NCI-H2171 treated with DMSO at 0.1 percent for 48 hours (cell line): ENCODE data around the gene SEMA4D.

Experiments
- DNase-seq: peaks from one replicate; lab custom pipeline; 2025; lab: John Stamatoyannopoulos, UW

The SEMA4D gene

GRCh38 chr9:89430995-89431394, 66.9 kb downstream of the SEMA4D start:
- no peak for DNase-seq

GRCh38 chr9:89428901-89429890, 68.7 kb downstream of the SEMA4D start:
- no peak for DNase-seq

GRCh38 chr9:89428222-89428761, 69.6 kb downstream of the SEMA4D start:
- no peak for DNase-seq

GRCh38 chr9:89427621-89428221, 70.2 kb downstream of the SEMA4D start:
- DNase-seq = no peak

GRCh38 chr9:89426384-89426961, 71.4 kb downstream of the SEMA4D start:
- no peak for DNase-seq

GRCh38 chr9:89425921-89426383, 72.0 kb downstream of the SEMA4D start:
- DNase-seq = no peak

- no peak for DNase-seq
Observed at GRCh38 chr9:89425024-89425805, 72.7 kb downstream of the SEMA4D start.

- DNase-seq = no peak
Observed at GRCh38 chr9:89422151-89422975, 75.5 kb downstream of the SEMA4D start.

GRCh38 chr9:89421595-89421994, 76.3 kb downstream of the SEMA4D start:
- no peak for DNase-seq

- DNase-seq = no peak
Observed at GRCh38 chr9:89420397-89421178, 77.3 kb downstream of the SEMA4D start.

GRCh38 chr9:89419978-89420394, 77.9 kb downstream of the SEMA4D start:
- no peak for DNase-seq

- no peak for DNase-seq
Observed at GRCh38 chr9:89418882-89419640, 78.9 kb downstream of the SEMA4D start.

- no peak for DNase-seq
Observed at GRCh38 chr9:89418474-89418845, 79.5 kb downstream of the SEMA4D start.

GRCh38 chr9:89417832-89418473, 80.0 kb downstream of the SEMA4D start:
- DNase-seq = no peak

- no peak for DNase-seq
Observed at GRCh38 chr9:89414670-89415324, 83.1 kb downstream of the SEMA4D start.

- DNase-seq = no peak
Observed at GRCh38 chr9:89413963-89414638, 83.8 kb downstream of the SEMA4D start.

- DNase-seq = no peak
Observed at GRCh38 chr9:89412951-89413350, 85.0 kb downstream of the SEMA4D start.

GRCh38 chr9:89412541-89412940, 85.4 kb downstream of the SEMA4D start:
- no peak for DNase-seq
